A673 (cell line): ENCODE measurements around the gene ANKRD36.
"Not testable (repeated sequence)": the region's sequence is repeated elsewhere in the genome, so short reads cannot be mapped to it uniquely, and the experiment has no call there.

Experiments
- CTCF ChIP-seq: fragments of 300-800, 200-600 bp; sonication (generic); conservative IDR thresholded peaks from 2 replicates; pipeline ENCODE4 v1.5.1; 2017; ENCODE audit warnings: low read depth, mild to moderate bottlenecking, antibody characterized with exemption, low read length, moderate library complexity, mixed read lengths
- EZH2 ChIP-seq: fragments of 200-600 bp; sonication (generic); IDR thresholded peaks from 2 replicates; pipeline ENCODE4 v1.6.1; 2017; ENCODE audit warnings: borderline replicate concordance, low read depth, mild to moderate bottlenecking, mixed read lengths, antibody characterized with exemption, low read length; ENCODE audit not compliant: poor library complexity, severe bottlenecking

GRCh38 chr2:97266449-97266848, 153.5 kb downstream of the ANKRD36 start:
- TF ChIP-seq EZH2, CTCF: not testable (repeated sequence)
